COLO829 (cell line): ENCODE measurements around the gene MEGF11.
A peak's percentile ranks its signal among the peaks of the same experiment; 100 is the strongest.
"Not testable (repeated sequence)": the region's sequence is repeated elsewhere in the genome, so short reads cannot be mapped to it uniquely, and the experiment has no call there.

ENCODE experiments used
- DNase-seq: peaks from one replicate; pipeline ENCODE4 v3.0.0; 2012; ENCODE audit warnings: low spot score

Gene MEGF11

DNA sequence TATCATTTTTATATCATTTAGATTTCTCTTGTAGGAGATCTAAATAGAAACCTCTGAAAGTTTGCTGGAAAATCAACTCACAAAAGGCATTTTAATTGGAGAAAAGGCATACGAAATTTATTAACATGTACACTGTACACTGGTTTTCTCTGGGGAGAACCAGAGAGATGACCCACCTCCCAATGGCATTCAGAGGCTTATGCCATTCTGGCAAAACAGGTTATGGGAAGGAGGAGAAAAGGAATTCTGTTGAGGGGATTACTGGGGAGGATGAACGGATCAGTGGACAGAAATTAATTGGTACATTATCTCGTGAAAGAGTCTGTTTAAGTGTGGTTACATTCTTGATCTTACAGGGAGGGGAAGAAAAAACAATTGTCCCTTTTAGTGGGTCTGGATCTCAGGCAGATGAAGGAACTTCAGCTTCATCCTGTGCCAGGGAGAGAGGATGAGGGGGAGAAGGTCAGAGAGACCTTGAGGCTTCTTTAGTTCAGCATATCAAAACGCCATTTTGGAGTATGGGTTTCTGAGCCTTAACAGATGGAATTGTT, 367.8 kb downstream of the MEGF11 start:
- DNase-seq = no peak

DNA sequence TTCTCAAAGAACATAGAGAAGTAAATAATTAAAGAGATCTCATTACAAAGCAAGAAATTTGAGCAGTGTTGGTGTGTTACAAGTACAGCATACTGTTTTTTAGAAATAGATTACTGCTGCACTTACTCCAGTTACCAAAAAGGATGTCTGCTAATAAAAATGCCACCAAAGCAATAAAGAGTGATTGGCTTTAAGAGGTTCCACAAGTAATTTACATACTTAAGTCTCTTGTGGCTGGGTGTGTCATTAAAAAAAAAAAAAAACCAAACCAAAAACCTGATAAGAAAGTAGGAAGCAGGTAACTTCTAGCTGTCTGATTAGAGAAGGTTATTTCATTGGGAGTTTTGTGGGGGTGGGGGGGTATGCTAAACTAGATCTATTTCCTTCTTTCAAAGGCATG, 369.0 kb downstream of the MEGF11 start:
- no peak for DNase-seq

DNA sequence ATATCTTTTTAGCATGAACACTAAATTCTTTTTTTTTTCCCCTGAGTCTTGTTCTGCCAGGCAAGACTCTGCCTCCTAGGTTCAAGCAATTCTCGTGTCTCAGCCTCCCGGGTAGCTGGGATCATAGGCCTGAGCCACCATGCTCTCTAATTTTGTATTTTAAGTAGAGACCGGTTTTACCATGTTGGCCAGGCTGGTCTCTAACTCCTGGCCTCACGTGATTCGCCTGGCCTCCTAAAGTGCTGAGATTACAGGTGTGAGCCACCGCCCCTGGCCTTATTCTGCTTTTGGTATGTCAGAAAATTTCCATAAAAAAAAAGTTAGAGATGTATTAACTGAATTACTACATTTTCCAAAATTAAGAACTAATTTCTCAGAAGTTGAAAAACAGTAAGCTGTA, 370.0 kb downstream of the MEGF11 start:
- DNase-seq = no peak

DNA sequence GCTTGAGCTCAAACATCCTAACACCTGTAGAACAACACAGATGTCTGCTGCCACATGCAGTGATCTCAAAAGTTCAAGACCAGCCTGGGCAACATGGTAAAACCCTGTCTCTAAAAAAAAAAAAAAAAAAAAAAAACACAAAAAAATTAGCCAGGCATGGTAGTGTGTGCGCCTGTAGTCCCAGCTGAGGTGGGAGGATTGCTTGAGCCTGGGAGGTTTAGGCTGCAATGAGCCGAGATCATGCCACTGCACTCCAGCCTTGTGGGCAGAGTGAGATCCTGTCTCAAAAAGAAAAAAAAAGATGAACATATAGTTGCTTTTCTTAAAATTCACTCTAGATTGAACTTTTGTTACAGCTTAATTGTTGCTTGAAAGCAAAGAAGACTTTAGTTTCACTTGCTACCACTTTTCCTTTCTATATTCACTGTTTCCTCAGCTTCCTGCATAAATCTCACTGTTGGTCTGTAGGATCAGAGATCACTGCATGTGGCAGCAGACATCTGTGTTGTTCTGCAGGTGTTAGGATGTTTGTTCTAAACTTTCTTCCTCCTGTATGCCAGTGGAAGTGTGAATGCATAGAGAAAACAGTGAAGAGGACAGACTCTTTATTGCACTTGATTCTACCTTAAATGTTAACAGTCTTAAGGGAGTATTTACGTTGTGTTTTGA, 371.6 kb downstream of the MEGF11 start:
- DNase-seq = no peak

DNA sequence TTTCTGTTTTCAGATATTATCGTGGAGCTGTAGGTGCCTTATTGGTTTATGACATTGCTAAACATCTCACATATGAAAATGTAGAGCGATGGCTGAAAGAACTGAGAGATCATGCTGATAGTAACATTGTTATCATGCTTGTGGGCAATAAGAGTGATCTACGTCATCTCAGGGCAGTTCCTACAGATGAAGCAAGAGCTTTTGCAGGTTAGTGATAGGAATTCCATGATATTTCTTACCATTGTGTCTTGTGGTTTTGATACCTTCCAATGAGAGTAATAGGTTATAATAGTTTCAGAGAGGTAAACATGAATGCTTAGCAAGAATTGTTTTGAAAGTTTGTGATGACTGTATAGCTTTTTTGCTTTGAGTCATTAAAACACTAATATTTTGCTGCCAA, 375.8 kb downstream of the MEGF11 start:
- DNase-seq = no peak

DNA sequence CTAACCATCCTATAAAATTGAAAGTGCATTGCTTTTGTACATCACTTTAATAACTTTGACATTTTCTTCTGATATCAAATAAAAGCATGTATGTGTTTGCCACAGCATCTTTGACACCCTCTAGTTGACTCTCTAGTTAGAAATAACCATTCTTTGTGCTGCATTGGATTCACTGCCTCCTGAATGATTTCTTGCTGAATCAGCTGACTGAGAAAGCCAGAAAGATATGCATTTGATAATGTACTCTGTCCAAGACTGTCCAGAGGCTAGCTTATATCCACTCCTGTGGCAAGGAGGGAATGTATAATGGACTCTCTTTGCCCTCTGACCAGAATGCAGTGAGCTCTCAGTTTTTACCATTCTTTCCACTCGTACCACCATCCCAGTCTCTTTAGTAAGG, 378.1 kb downstream of the MEGF11 start:
- DNase-seq = no peak

DNA sequence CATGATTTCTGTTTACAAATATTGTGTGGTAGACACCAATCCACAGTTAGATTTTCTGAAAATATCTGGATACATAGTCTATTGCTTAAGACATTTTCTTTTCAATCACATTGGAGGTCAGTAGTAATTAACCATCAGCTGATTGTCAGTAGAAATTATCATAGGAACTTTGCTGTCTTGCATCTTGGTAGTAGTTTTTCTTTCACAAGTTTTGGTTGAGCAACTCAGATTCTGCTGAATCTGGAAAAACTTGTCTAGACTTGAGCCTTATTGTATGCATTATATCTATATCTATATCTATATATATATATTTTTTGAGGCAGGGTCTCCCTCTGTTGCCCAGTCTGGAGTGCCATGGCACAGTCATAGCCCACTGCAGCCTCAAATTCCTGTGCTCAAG, 380.3 kb downstream of the MEGF11 start:
- no peak for DNase-seq

DNA sequence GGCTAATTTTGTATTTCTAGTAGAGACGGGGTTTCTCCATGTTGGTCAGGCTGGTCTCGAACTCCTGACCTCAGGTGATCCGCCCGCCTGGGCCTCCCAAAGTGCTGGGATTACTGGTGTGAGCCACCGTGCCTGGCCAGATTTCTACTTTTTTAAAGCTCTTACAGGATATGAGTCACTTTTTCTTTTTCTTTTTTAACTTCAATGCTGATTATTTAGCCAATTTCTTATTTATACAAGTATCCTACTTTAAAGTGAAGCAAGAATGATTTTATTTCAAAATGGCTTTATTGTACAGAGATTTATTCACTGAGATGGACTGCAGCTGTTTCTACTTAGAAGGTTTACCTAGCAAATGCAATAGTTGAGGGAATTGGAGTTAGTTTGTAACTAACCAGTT, 381.0 kb downstream of the MEGF11 start:
- not testable (repeated sequence) for DNase-seq

DNA sequence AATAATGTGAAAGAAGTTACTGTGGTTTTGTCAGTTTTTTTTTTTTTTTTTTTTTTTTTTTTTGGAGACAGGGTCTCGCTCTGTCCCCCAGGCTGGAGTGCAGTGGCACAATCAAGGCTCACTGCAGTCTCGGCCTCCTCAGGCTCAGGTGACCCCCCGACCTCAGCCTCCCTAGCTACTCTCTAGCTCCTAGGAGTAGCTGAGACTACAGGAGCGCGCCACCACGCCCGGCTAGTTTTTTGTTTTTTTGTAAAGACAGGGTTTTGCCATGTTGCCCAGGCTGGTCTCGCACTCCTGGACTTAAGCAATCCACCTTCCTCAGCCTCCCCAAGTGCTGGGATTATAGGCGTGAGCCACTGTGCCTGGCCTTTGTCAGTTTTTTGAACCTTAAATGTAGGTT, 381.7 kb downstream of the MEGF11 start:
- DNase-seq = not testable (repeated sequence)

DNA sequence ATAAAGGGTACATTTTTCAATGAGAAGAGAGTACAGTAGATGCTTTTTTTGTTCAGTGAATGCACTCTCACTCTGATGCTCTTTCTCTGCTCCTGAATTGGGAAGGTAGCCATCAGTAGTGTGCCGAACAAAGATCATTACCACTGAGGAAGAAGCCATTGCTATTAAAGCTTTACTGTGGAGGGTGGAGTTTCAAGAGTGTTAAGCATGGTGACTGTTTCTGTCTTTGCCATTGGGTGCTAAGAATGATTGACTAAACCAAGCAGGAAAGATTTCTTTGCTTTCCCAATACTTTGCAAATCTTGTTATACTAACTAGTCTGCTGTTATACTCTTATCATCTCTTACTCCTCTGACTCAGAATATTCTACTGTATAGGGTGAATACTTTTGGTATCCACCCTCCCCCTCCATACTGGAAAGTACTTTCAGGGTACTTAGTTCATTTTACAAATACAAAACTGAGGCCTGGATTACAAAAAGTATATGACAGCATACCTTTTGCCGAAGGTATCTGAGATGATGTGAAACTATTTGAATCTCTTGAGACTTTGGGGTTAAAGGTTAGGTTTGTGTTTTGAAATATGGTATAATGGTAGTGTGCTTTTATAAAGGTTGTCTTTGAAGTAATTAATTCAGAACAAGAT, 382.5 kb downstream of the MEGF11 start:
- DNase-seq = no peak

DNA sequence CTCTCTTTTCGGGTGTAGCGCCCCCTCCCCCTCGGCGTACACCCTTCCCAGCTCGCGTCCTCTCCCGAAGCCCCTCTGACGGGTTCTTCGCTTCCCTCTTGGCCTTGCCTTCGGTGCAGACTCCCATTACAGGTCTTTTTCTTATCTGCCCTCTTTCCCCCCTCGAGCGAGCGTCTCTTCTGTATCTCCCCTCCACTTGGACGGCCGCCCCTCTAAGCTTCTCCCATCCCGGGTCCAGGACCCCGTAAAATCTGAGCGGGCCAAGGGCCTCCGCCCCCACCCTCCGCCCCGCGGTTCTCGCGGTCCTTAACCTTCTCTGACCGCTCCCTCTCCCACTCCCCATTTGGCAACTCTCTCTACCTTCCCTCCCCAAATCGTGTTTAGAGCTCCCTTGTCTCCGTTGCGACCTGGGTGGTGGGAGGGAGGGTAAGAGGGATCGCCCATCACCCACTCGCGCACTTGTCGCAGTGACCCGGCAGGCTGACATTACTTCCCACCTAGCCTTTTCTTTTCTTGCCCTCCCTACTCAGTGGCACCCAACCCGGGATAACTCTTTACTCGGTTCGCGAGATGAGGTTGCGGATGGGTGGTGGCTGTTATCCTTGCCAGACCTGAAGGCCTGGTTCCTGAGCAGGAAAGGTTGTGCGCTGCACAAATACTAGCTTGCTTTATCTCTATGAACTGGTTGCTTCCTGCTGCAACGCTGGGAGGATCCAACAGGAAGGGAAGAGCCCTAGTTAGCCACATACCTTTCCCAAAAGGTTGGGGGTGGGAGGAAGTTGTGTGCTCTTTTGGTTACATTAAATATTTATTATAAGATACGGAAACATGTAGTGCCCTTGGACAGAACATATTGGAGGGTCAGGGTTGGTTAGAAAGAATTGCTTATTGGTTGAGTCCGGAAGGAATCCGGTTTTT, 383.3 kb downstream of the MEGF11 start:
- DNase-seq = no peak

DNA sequence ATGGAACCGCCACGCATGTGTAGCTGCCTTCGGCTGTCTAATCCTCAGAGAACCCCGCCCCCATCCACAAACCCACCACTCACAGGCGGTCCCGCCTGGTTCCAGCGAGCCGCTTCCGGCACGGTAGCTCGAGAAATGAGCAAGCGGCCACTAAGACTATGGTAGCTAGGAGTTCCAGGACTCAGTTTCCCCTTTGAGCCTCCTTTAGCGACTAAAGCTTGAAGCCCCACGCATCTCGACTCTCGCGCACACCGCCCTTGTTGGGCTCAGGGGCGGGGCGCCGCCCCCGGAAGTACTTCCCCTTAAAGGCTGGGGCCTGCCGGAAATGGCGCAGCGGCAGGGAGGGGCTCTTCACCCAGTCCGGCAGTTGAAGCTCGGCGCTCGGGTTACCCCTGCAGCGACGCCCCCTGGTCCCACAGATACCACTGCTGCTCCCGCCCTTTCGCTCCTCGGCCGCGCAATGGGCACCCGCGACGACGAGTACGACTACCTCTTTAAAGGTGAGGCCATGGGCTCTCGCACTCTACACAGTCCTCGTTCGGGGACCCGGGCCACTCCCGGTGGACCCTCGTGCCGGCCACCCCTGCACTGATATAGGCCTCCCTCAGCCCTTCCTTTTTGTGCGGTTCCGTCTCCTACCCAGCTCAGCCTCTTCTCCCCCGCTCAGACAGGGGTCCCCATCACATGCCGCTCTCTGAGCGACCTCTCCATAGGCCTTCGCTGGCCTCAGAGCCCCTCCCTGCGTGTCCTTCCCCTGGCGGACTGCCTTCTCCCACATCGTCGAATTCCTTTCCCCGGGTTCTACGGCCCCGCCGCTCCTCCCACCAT, 384.2 kb downstream of the MEGF11 start, which contains the start of gene RAB11A:
Gene RAB11A (plus strand): TSS at position 366 of the 828 bp plus-strand sequence. CDS start 95 bp downstream, at position 461.
- peak; percentile 77 for DNase-seq

DNA sequence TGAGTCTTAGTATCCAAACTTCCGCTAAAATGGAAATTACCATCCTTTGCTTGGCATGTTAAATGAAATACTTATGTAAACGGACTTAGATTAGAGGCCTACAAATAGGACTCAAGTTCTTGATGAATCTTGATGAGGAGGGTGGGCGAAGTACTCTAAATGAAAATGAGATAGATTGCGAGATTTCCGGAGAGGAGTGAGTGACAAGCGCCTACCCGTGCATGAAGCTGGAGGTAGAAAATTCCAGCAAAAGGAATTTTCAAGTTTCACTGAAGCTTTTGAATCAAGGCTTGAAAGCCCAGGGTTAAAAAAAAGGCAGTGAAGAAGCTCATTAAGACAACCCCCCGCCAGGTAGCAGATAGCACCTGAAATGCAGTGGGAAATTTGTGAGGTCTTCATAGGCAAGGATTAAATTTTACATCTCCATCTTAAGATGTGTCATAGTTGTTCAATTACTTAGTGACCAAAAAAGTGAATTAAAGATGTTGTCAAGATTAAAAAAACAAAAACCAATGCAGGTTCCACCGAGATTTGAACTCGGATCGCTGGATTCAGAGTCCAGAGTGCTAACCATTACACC, 384.9 kb downstream of the MEGF11 start:
- no peak for DNase-seq

DNA sequence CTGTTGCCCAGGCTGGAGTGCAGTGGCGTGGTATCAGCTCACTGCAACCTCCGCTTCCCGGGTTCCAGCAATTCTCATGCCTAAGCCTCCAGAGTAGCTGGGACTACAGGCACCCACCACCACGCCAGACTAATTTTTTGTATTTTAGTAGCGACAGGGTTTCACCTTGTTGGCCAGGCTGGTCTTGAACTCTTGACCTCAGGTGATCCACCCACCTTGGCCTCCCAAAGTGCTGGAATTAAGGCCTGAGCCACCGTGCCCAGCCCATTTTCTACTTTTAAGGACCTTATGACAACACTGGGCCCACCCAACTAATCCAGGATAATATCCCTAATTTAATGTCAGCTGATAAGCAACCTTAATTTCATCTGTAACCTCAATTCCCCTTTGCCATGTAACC, 385.6 kb downstream of the MEGF11 start:
- not testable (repeated sequence) for DNase-seq

DNA sequence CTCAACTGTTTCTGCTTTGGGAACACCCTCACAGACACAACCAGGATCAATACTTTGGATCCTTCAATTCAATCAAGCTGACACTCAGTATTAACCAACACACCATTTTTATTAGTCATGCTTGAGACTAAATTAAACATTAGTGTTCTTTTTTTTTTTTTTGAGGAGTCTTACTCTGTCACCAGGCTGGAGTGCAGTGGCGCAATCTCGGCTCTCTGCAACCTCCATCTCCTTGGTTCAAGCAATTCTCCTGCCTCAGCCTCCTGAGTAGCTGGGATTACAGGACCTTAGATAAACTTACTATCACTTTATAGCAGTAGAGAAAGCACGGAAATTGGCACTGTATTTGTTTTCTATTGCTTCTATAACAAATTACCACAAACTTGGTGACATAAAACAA, 386.3 kb downstream of the MEGF11 start:
- DNase-seq = no peak

DNA sequence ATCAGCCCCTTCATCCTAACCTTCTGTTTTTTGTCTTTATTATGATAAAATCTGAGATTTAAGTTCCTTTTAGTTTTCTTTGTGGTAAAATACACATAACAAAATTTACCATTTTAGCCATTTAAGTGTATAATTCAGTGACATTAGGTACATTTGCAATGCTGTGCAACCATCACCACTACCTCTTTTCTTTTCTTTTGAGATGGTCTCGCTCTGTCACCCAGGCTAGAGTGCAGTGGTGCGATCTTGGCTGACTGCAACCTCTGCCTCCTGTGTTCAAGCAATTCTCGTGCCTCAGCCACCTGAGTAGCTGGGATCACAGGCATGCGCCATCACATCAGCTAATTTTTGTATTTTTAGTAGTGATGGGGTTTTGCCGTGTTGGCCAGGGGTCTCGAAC, 390.4 kb downstream of the MEGF11 start:
- no peak for DNase-seq

DNA sequence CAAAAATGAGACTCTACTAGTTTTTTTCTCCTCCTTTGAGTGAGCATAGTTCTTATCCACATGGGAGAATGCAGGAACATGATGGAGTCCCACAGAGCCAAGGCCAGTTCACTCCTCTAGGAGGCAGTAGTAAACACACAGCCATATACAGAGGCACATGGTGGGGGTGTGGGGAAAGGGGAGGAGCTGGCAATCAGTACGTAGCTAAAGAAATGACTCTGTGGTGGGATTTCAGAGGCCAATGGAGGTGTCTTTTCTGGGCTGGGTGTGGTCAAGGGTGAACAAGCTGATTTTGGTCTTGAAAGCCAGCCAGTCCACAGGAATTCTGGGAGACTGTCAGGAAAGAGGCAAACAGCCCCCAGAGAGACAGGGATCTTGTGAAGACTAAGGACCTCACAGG, 390.9 kb downstream of the MEGF11 start:
- DNase-seq = no peak

DNA sequence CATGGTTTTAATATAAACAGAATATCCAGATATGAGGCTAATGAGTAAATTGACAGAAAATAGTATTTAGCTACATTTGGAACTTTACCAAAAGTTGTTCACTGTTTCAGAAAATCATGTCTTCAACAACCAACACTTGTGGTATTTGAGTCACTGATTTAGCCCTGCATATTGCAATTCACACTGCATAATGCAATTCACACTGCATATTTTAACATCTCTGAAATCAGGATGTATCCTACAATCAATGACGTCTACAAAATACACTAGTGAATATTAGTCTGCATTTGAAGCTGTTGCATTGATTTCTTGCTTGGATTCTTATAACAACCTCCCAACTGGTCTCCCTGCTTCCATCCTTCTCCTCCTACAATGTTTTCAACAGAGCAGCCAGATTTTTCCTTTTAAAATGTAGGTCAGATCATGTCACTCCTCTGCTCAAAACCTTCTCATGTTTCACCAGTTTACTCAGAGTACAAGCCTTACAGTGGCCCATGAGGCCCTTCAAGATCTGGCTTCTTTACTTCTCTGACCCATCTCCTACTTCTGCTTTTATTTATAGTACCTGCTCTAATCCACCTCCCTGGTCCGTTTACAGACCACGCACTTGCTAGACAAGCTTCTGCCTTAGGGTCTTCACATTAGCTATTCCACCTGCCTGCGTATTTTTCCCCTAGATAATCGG, 395.7 kb downstream of the MEGF11 start:
- no peak for DNase-seq

DNA sequence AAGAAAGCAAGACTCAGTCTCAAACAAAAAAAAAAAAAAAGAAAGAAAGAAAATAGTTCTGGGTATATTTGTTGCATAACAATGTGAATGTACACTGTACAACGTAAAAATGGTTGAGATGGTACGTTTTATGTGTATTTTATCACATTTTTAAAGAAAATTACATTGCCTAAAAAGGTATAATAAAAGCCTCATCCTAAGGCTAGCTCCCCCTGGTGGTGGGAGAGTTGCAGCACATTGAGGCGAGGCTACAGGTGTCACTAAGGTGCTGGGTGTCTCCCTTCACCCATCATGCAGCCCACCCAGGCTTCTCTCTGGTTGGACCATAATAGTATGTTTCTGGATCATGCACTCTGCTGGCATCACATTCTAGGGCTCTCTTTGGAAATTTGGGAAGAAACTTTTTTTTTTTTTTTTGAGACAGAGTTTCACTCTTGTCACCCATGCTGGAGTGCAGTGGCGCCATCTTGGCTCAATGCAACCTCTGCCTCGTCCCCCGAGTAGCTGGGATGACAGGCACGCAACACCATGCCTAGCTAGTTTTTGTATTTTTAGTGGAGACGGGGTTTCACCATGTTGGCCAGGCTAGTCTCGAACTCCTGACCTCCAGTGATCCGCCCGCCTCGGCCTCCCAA, 396.6 kb downstream of the MEGF11 start:
- no peak for DNase-seq

DNA sequence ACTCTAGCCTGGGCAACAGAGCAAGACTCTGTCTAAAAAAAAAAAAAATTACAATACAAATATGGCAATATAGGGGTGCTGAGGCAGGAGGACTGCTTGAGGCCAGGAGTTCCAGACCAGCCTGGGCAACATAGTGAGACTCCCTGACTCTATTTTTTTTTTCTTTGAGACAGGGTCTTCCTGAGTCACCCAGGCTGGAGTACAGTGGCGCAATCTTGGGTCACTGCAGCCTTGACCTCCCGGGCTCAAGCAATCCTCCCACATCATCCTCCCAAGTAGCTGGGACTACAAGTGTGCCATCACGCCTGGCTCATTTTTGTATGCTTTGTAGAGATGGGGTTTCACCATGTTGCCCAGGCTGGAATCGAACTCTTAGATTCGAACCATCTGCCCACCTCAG, 401.6 kb downstream of the MEGF11 start:
- DNase-seq = no peak
